CD14-positive monocyte (primary cell): ENCODE results near the gene ZCRB1. TPM values are rescaled to one million over a fixed set of nuclear protein-coding genes. Genes with fewer than 3 reads are reported as not detected.

ENCODE experiments used
- DNase-seq, 3 donors: peaks; one replicate each; pipeline ENCODE4 v3.0.0-alpha.2; 2011 to 2022
- H2AFZ ChIP-seq: 2 replicates; pipeline ENCODE4 v1.6.0; 2012; ENCODE audit warnings: mild to moderate bottlenecking, low read depth, low read length, inconsistent platforms; ENCODE audit not compliant: insufficient read depth, poor library complexity, severe bottlenecking
- H3K27ac ChIP-seq, 2 donors: 1 replicate in 1 of 2; 2 replicates in 1 of 2; pipeline ENCODE4 v1.5.1; 2012 to 2013; ENCODE audit warnings: low read length in 2 of 2, control low read depth in 1 of 2, inconsistent platforms in 1 of 2, low read depth in 1 of 2, mild to moderate bottlenecking in 1 of 2
- H3K27me3 ChIP-seq, 2 donors: one replicate each; pipeline versions ENCODE4 v1.6.0 to v1.6.1; 2011 to 2013; ENCODE audit warnings: low read length in 2 of 2; ENCODE audit not compliant: control insufficient read depth in 2 of 2, insufficient read depth in 2 of 2
- H3K36me3 ChIP-seq, 2 donors: replicated peaks in 1 of 2; 1 replicate in 1 of 2; 2 replicates in 1 of 2; pipeline versions ENCODE4 v1.5.1 to v1.6.1; 2012 to 2013; ENCODE audit warnings: low read length in 2 of 2, control low read depth in 1 of 2, inconsistent platforms in 1 of 2, mild to moderate bottlenecking in 1 of 2; ENCODE audit not compliant: insufficient read depth in 2 of 2, control insufficient read depth in 1 of 2
- H3K4me1 ChIP-seq, 2 donors: 1 replicate in 1 of 2; 2 replicates in 1 of 2; pipeline versions ENCODE4 v1.5.1 to v1.6.1; 2012 to 2013; ENCODE audit warnings: low read length in 2 of 2, control low read depth in 1 of 2, inconsistent platforms in 1 of 2, mild to moderate bottlenecking in 1 of 2, moderate library complexity in 1 of 2; ENCODE audit not compliant: insufficient read depth in 2 of 2, control insufficient read depth in 1 of 2
- H3K4me2 ChIP-seq: replicated peaks from 2 replicates; pipeline ENCODE3; 2012; ENCODE audit warnings: low read length, moderate library complexity, mild to moderate bottlenecking; ENCODE audit not compliant: poor library complexity, severe bottlenecking; ENCODE audit errors: extremely low read depth
- H3K4me3 ChIP-seq, 3 experiments: fragments of 200-600 bp in 1 of 3; sonication (generic) in 1 of 3; replicated peaks in 1 of 3; 1 replicate in 2 of 3; 2 replicates in 1 of 3; pipeline ENCODE4 v1.5.1; 2011 to 2013; ENCODE audit warnings: low read length in 3 of 3, mild to moderate bottlenecking in 3 of 3, control low read depth in 2 of 3, low read depth in 2 of 3, inconsistent platforms in 1 of 3, moderate library complexity in 1 of 3
- H3K79me2 ChIP-seq: 2 replicates; pipeline ENCODE4 v1.6.0; 2012; ENCODE audit warnings: mild to moderate bottlenecking, control low read depth, inconsistent platforms, low read length, moderate library complexity; ENCODE audit not compliant: insufficient read depth
- H3K9ac ChIP-seq: 2 replicates; pipeline ENCODE4 v1.6.0; 2017; ENCODE audit warnings: low read length, mild to moderate bottlenecking; ENCODE audit not compliant: insufficient read depth, poor library complexity, severe bottlenecking
- H3K9me3 ChIP-seq, 2 donors: replicated peaks in 1 of 2; 1 replicate in 1 of 2; 2 replicates in 1 of 2; pipeline versions ENCODE4 v1.5.1 to v1.6.1; 2012 to 2013; ENCODE audit warnings: low read length in 2 of 2, control low read depth in 1 of 2; ENCODE audit not compliant: control insufficient read depth in 1 of 2, insufficient read depth in 1 of 2
- H4K20me1 ChIP-seq: 2 replicates; pipeline ENCODE4 v1.6.0; 2012; ENCODE audit warnings: mild to moderate bottlenecking, low read length, control low read depth, moderate library complexity; ENCODE audit not compliant: insufficient read depth
- H3K27ac Mint-ChIP-seq, 7 donors: one replicate each; pipeline ENCODE4 v1.8.0; 2020; ENCODE audit warnings: mild to moderate bottlenecking in 7 of 7, mixed read lengths in 7 of 7, moderate library complexity in 6 of 7, inconsistent platforms in 2 of 7
- H3K27me3 Mint-ChIP-seq, 3 donors: one replicate each; pipeline ENCODE4 v1.8.0; 2021 to 2022; ENCODE audit warnings: low read depth in 3 of 3, mild to moderate bottlenecking in 3 of 3, mixed read lengths in 3 of 3, moderate library complexity in 3 of 3, inconsistent platforms in 1 of 3
- H3K36me3 Mint-ChIP-seq, 2 donors: one replicate each; pipeline ENCODE4 v1.8.0; 2020; ENCODE audit warnings: mixed read lengths in 2 of 2, inconsistent platforms in 1 of 2, mild to moderate bottlenecking in 1 of 2
- H3K4me1 Mint-ChIP-seq: one replicate; pipeline ENCODE4 v1.8.0; 2020; ENCODE audit warnings: mild to moderate bottlenecking, mixed read lengths
- H3K4me3 Mint-ChIP-seq, 2 donors: one replicate each; pipeline ENCODE4 v1.8.0; 2020; ENCODE audit warnings: mild to moderate bottlenecking in 2 of 2, mixed read lengths in 2 of 2, moderate library complexity in 1 of 2
- H3K9me3 Mint-ChIP-seq, 7 donors: one replicate each; pipeline ENCODE4 v1.8.0; 2020 to 2022; ENCODE audit warnings: mixed read lengths in 7 of 7, mild to moderate bottlenecking in 6 of 7, moderate library complexity in 6 of 7, inconsistent platforms in 2 of 7
- CTCF ChIP-seq: fragments of 200-600 bp; IDR thresholded peaks from one replicate; pipeline ENCODE4 v1.8.0; 2022; ENCODE audit warnings: antibody characterized with exemption, mild to moderate bottlenecking
- WGBS: methylation state at CpG from one replicate; pipeline ENCODE4 v1.1.5; 2013; ENCODE audit warnings: missing lambda C conversion rate; ENCODE audit not compliant: insufficient coverage; 5-methylcytosine and 5-hydroxymethylcytosine counted together
- intact Hi-C, 2 donors: fragments of 100-400 bp; cut with micrococcal nuclease; formaldehyde crosslinking; loops; one replicate each; pipeline versions ENCODE4 v1.15.0 to v1.15.1; 2023
- polyA plus RNA-seq, 3 donors: library from polyadenylated mRNA; depleted of rRNA in 1 of 3; unstranded in 2 of 3; stranded (reverse) in 1 of 3; fragments of 300-500 nt in 2 of 3; fragments of >200 nt in 1 of 3; fragmentation: Illumina TruSeq in 2 of 3; gene quantifications; 1 replicate in 2 of 3; 2 replicates in 1 of 3; pipeline ENCODE4 v1.2.3, GENCODE V29; 2012 to 2021
- small RNA-seq: library from RNA; depleted of rRNA; stranded (forward); fragments of <200 nt; gene quantifications from one replicate; pipeline ENCODE3, GENCODE V24; 2012; ENCODE audit warnings: low read depth; ENCODE audit not compliant: insufficient read length

Gene ZCRB1
- polyA plus RNA-seq, 3 donors = 9.2 to 34.4 (median 32.2) TPM

GRCh38 chr12:42262271-42262670, 63.6 kb downstream of the ZCRB1 start:
- no peak for DNase-seq
- no peak overlapping the region for H3K27ac Mint-ChIP-seq
- Histone ChIP-seq H3K36me3 (no peaks in the 10 kb centered on the region), H3K9ac (no peak overlapping the region), H4K20me1 (no peaks in the 10 kb centered on the region), H3K9me3 (no peaks in the 10 kb centered on the region), H2AFZ (no peak overlapping the region), H3K27ac (no peak overlapping the region), H3K4me3 (no peak overlapping the region), H3K79me2 (no peaks in the 10 kb centered on the region), H3K4me1 (no peaks in the 10 kb centered on the region), H3K27me3 (no peaks in the 10 kb centered on the region), H3K4me2 (no peak overlapping the region)
- H3K9me3 Mint-ChIP-seq = no peaks in the 10 kb centered on the region
- H3K36me3 Mint-ChIP-seq = no peaks in the 10 kb centered on the region
- peaks cover 0 to 1% (median 0%) of the 10 kb centered on the region in 3 donors for H3K27me3 Mint-ChIP-seq
- intact Hi-C loops = no loop called here
- H3K4me3 Mint-ChIP-seq = no peak overlapping the region
- no CpG with 5 or more reads among the region's 2 CpGs for WGBS
- no peaks in the 10 kb centered on the region for H3K4me1 Mint-ChIP-seq
- TF ChIP-seq CTCF = no peak

Small RNAs within 50 kb of the gene (small RNA-seq; reads per million reads assigned to genes)
- gene MIR7851 (not detected), gene RF00090 (not detected)

Other genes starting within 250 kb of the ZCRB1 start
- gene GXYLT1, start 181.2 kb downstream of the ZCRB1 start, polyA plus RNA-seq = 1 to 10 TPM; 2.5 to 7.1 (median 4.9) TPM
- 10 to 100 TPM in 1 of 3 donors, 1 to 10 TPM in 2; 6.2 to 11.0 (median 8.5) TPM for gene YAF2, start 87.8 kb downstream of the ZCRB1 start, polyA plus RNA-seq
- gene PPHLN1, start 73 bp upstream of the ZCRB1 start, polyA plus RNA-seq = 10 to 100 TPM; 40.7 to 74.8 (median 68.7) TPM